ENCODE measurements around the gene CDKN1C.

DNA sequence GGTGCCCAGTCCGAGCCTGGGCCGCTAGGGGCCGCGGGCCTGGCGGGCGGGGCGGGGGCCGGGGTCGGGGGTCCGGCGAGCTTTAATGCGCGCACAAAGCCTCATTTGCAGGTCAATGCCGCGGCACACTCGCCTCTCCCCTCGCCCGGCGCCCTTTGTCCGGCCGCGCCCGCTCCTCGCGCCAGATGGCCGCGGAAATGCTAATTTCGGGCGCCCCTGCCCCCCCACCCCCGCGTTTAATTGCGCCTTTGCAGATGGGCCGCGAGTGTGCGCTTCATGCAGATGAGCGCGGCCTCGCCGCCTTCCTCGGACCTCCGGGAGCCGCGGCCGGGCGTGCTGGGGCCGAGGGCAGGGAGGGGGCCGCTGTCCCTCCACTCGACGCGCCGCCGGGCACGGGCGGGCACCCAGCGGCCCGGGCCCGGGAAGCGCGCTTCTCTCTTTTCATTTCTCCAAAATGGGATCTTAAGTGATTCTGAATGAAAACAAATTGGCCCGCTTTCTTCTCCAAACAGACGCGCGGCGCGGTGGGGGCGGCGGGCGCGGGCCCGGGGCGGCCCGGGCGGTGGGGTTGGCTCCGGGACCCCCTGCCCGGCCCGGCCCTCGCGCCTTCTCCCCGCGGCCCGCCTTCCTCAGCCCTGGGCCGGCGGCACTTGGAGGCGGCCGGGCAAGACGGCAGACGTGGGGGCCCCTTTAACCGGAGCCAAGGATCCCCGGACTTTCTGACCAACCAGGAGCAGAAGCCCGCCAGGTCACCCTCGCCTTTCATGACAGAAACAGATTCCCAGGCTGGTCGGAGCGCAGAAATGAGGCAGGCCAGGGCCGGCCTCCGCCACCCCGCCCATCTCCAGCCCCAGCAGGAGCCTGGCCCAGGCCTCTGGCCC is 22.9 kb downstream of the CDKN1C start:
- TF ChIP-seq, protein P1, sequence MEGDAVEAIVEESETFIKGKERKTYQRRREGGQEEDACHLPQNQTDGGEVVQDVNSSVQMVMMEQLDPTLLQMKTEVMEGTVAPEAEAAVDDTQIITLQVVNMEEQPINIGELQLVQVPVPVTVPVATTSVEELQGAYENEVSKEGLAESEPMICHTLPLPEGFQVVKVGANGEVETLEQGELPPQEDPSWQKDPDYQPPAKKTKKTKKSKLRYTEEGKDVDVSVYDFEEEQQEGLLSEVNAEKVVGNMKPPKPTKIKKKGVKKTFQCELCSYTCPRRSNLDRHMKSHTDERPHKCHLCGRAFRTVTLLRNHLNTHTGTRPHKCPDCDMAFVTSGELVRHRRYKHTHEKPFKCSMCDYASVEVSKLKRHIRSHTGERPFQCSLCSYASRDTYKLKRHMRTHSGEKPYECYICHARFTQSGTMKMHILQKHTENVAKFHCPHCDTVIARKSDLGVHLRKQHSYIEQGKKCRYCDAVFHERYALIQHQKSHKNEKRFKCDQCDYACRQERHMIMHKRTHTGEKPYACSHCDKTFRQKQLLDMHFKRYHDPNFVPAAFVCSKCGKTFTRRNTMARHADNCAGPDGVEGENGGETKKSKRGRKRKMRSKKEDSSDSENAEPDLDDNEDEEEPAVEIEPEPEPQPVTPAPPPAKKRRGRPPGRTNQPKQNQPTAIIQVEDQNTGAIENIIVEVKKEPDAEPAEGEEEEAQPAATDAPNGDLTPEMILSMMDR (IDR thresholded peaks at IDR 0.05) = no peak
- no peak for TF ChIP-seq POLR2A (IDR thresholded peaks at IDR 0.05)
